SK-N-MC (cell line): ENCODE results near the gene KDM4B.

ENCODE experiments used
- EZH2 ChIP-seq: fragments of 200-600 bp; sonication (generic); IDR thresholded peaks from one replicate; pipeline ENCODE4 v1.6.1; 2017; ENCODE audit warnings: antibody characterized with exemption
- FOXP2 ChIP-seq: optimal IDR thresholded peaks from 2 replicates; pipeline ENCODE3; 2011; ENCODE audit warnings: mild to moderate bottlenecking, moderate library complexity; ENCODE audit not compliant: insufficient read depth; ENCODE audit errors: extremely low read length, control extremely low read depth
- POLR2AphosphoS5 ChIP-seq: IDR thresholded peaks from 2 replicates; pipeline ENCODE4 v1.6.1; 2012; ENCODE audit warnings: mild to moderate bottlenecking, low read depth, low read length, borderline replicate concordance

GRCh38 chr19:5143471-5144411, 174.8 kb downstream of the KDM4B start:
- no peak for TF ChIP-seq EZH2
- TF ChIP-seq POLR2AphosphoS5: no peak
- TF ChIP-seq FOXP2: no peak
